ENCODE measurements around the gene PLEKHM3.

PLEKHM3 gene

DNA sequence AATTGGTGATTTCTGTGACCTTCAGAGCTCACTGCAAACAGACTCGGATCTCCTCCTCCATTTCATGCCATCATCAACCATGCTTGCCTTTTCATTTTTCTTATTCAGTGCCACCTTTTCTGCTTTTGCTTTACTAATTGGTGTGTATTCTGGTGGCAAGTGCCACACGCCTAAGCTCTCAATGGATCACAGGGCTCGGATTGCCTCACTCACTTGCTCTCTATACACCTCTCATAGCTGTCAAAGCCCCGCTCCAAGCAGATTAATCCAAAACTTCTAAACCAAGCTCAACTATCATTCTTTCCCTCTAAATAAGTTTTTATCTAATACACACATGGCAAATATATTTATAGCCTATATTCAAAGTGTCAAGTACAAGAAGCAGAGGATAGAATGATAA lies 86.4 kb downstream of the PLEKHM3 start:
- H3K27ac ChIP-seq: no peak overlapping the region
- H3K27me3 ChIP-seq (ENCODE audit: insufficient read depth, low read depth, severe bottlenecking): no peaks in the 10 kb centered on the region
- H3K36me3 ChIP-seq: no peaks in the 10 kb centered on the region
- no peak overlapping the region for H3K4me3 ChIP-seq (ENCODE audit: low read depth, low read length)
- no peak for TF ChIP-seq CTCF (IDR thresholded peaks at IDR 0.05; ENCODE audit: low read depth, low read length)
- no peaks in the 10 kb centered on the region for H3K9me3 ChIP-seq (ENCODE audit: severe bottlenecking)
- DNase-seq: no peak

- H3K4me3 ChIP-seq (ENCODE audit: low read depth, low read length): no peak overlapping the region
- TF ChIP-seq CTCF (IDR thresholded peaks at IDR 0.05; ENCODE audit: low read depth, low read length): no peak
Observed at GRCh38 chr2:207938415-207938814, 86.9 kb downstream of the PLEKHM3 start.

DNA sequence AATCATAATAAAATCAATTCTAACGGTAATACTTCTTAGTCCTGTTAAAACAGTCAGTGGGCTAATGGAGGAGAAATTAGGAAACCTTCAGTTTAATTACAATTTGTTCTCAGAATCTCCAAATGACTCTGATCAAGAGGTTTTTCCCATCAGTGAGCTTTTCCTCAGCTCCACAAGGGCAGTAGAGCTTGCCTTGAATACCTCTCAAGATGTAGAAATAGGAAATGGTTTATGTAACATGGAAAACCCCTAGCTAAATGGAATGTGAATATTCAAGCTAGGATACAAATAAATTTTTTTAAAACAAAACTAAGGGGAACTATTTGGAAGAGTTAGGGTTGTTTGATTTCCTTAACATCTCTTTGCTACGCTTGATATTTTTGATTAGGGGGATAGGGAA lies 87.5 kb downstream of the PLEKHM3 start:
- TF ChIP-seq CTCF (IDR thresholded peaks at IDR 0.05; ENCODE audit: low read depth, low read length): no peak
- Histone ChIP-seq H3K4me3 (ENCODE audit: low read depth, low read length) (no peak overlapping the region), H3K36me3 (no peaks in the 10 kb centered on the region), H3K9me3 (ENCODE audit: severe bottlenecking) (no peaks in the 10 kb centered on the region), H3K27ac (no peak overlapping the region), H3K27me3 (ENCODE audit: insufficient read depth, low read depth, severe bottlenecking) (no peaks in the 10 kb centered on the region)
- DNase-seq: no peak

More at GRCh38 chr2:207938415-207938814, 86.9 kb downstream of the PLEKHM3 start:
- no peak for DNase-seq
- Histone ChIP-seq H3K27ac (no peak overlapping the region), H3K27me3 (ENCODE audit: insufficient read depth, low read depth, severe bottlenecking) (no peaks in the 10 kb centered on the region), H3K36me3 (no peaks in the 10 kb centered on the region), H3K9me3 (ENCODE audit: severe bottlenecking) (no peaks in the 10 kb centered on the region)

GRCh38 chr2:207937253-207937652 lies 88.1 kb downstream of the PLEKHM3 start:
- no peak for TF ChIP-seq CTCF (IDR thresholded peaks at IDR 0.05; ENCODE audit: low read depth, low read length)
- H3K27ac ChIP-seq: no peak overlapping the region
- no peak overlapping the region for H3K4me3 ChIP-seq (ENCODE audit: low read depth, low read length)
- H3K27me3 ChIP-seq (ENCODE audit: insufficient read depth, low read depth, severe bottlenecking): no peaks in the 10 kb centered on the region
- no peaks in the 10 kb centered on the region for H3K9me3 ChIP-seq (ENCODE audit: severe bottlenecking)
- no peaks in the 10 kb centered on the region for H3K36me3 ChIP-seq
- no peak for DNase-seq

- Histone ChIP-seq H3K4me3 (ENCODE audit: low read depth, low read length) (no peak overlapping the region), H3K36me3 (no peaks in the 10 kb centered on the region), H3K27ac (no peak overlapping the region), H3K9me3 (ENCODE audit: severe bottlenecking) (no peaks in the 10 kb centered on the region), H3K27me3 (ENCODE audit: insufficient read depth, low read depth, severe bottlenecking) (no peaks in the 10 kb centered on the region)
- no peak for DNase-seq
- TF ChIP-seq CTCF (IDR thresholded peaks at IDR 0.05; ENCODE audit: low read depth, low read length): no peak
Observed at GRCh38 chr2:207936380-207936779, 88.9 kb downstream of the PLEKHM3 start.

DNA sequence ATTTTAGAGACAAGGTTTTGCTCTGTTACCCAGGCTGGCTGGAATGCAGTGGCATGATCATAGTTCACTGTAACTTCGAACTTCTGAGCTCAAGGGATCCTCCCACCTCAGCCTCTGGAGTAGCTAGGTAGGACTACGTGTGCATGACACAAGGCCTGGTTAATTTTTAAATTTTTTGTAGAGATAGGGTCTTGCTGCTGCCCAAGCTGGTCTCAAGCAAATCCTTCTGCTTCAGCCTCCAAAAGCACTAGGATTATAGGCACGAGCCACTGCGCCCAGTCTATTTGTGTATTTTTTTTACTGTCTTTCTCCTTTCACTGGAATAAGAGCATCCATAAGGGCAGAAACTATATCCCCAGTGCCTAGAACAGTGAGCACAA lies 89.3 kb downstream of the PLEKHM3 start:
- no peaks in the 10 kb centered on the region for H3K36me3 ChIP-seq
- H3K4me3 ChIP-seq (ENCODE audit: low read depth, low read length): no peak overlapping the region
- TF ChIP-seq CTCF (IDR thresholded peaks at IDR 0.05; ENCODE audit: low read depth, low read length): no peak
- H3K9me3 ChIP-seq (ENCODE audit: severe bottlenecking): no peaks in the 10 kb centered on the region
- H3K27me3 ChIP-seq (ENCODE audit: insufficient read depth, low read depth, severe bottlenecking): no peaks in the 10 kb centered on the region
- DNase-seq: no peak
- H3K27ac ChIP-seq: no peak overlapping the region
